GM08714 (cell line): ENCODE results near the gene AFDN.

Experiments
- H3K4me3 ChIP-seq: fragments of 200-500 bp; sonication (Bioruptor generic); 2 replicates; pipeline ENCODE4 v1.5.1; 2014; ENCODE audit warnings: mild to moderate bottlenecking, low read length, inconsistent platforms
- ZNF274 ChIP-seq: IDR thresholded peaks from 2 replicates; pipeline ENCODE4 v1.6.1; 2012; ENCODE audit warnings: mild to moderate bottlenecking, low read depth, low read length

Gene AFDN

DNA sequence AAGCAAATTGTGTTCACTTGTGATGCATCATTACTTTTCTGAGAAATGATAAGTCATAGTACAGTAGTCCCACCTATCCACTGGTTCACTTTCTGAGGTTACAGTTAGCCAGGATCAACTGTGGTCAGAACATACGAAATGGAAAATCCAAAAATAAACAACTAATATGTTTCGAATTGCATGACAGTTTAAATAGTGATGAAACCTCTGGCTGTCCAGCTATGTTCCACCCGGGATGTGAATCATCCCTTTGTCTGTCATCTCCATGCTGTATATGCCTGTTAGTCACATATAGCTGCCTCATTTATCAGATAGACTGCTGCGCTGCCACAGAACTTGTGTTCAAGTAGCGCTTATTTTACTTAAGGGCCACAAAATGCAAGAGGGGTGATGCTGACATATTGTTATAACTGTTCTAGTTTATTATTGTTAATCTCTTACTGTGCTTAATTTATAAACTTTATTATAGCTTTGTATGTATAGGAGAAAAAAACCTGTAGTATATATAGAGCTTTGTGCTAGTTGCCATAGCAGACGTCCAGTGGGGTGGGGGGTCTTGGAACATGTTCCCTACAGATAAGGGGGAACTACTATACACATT lies 29.2 kb downstream of the AFDN start:
- no peak overlapping the region for H3K4me3 ChIP-seq
- TF ChIP-seq ZNF274: no peak

GRCh38 chr6:167856474-167856873 lies 29.8 kb downstream of the AFDN start:
- H3K4me3 ChIP-seq: no peak overlapping the region
- no peak for TF ChIP-seq ZNF274

- no peak for TF ChIP-seq ZNF274
- H3K4me3 ChIP-seq: no peak overlapping the region
Observed at GRCh38 chr6:167856999-167857660, 30.4 kb downstream of the AFDN start.

- H3K4me3 ChIP-seq: no peak overlapping the region
- no peak for TF ChIP-seq ZNF274
Observed at GRCh38 chr6:167858086-167858591, 31.4 kb downstream of the AFDN start.

- no peak for TF ChIP-seq ZNF274
- no peak overlapping the region for H3K4me3 ChIP-seq
Observed at GRCh38 chr6:167858842-167859664, 32.3 kb downstream of the AFDN start.

GRCh38 chr6:167860550-167861226 lies 34.0 kb downstream of the AFDN start:
- TF ChIP-seq ZNF274: no peak
- no peak overlapping the region for H3K4me3 ChIP-seq

GRCh38 chr6:167861424-167861823 lies 34.7 kb downstream of the AFDN start:
- no peak overlapping the region for H3K4me3 ChIP-seq
- TF ChIP-seq ZNF274: no peak

DNA sequence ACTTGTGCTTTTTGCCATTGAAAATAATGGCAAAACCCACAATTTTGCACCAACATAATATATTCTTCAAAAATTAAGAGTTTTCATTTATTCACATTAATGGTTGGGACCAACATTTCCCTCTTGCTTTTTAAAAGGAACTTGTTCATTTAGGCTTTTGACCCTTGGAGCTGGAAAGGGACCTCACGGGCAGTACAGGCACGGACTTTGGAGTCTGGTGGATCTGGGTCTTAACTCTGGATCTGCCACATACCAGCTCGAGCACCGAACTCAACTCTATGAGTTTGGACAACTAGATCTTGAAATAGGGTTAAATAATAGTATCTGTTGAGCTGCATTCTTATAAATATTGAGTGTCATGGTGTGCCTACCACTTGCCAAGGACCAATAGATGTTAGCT lies 37.2 kb downstream of the AFDN start:
- no peak overlapping the region for H3K4me3 ChIP-seq
- TF ChIP-seq ZNF274: no peak

GRCh38 chr6:167866642-167867041 lies 39.9 kb downstream of the AFDN start:
- no peak overlapping the region for H3K4me3 ChIP-seq
- no peak for TF ChIP-seq ZNF274

DNA sequence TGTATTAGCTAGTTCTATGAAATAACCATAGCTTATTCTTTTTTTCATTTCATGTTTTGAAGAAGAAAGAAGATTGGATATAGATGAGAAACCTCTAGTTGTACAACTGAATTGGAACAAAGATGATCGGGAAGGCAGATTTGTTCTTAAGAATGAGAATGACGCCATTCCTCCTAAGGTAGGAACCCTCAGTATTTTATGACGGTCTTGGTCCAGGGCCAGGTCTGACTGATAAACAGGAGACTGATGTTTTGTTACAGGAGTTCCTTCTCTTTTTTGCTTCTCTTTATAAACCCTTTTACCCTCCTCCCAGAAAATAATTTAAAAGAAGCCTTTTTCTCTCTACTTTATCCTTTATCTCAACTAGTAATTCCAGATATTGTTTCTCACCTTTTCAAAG lies 43.6 kb downstream of the AFDN start:
- no peak overlapping the region for H3K4me3 ChIP-seq
- TF ChIP-seq ZNF274: no peak

GRCh38 chr6:167872538-167873210 lies 46.0 kb downstream of the AFDN start:
- no peak overlapping the region for H3K4me3 ChIP-seq
- no peak for TF ChIP-seq ZNF274

DNA sequence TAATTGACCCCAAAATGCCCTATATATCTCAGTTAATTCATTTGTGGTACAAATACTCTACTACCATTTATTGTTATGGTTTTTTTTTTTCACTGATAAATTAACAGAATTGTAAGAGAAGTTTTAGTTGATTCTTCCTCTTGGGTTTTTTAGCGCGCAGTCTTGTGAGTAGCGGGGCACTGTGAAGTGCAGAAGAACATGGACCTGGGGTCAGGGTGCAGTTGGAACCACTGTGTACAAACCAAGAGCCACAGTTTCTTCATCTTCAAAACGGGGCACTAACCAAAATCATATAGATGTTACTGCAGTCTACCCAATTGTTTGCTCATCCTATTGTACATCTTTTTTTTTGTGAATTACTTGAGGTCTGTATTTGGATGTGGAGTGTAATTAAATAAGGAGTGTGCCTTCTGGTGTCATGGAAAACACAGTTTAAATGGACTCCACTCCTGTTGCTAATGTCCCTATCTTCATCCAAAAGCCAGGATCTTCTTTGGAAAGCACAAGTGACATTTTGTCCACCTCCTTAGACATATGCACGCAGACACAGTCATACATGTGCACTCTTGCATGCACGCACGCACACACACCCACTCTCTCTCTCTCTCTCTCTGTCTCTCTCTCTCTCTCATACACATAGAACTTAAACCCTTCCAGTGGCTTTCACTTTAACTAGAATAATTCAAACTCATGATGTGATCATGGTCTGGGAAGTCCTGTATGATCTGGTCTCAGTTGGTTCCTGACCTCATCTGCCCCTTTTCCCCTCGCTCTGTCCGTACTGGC lies 51.5 kb downstream of the AFDN start:
- TF ChIP-seq ZNF274: no peak

GRCh38 chr6:167879612-167880011 lies 52.9 kb downstream of the AFDN start:
- TF ChIP-seq ZNF274: no peak

More for the DNA sequence above, 51.5 kb downstream of the AFDN start:
- H3K4me3 ChIP-seq: no peak overlapping the region

More at GRCh38 chr6:167879612-167880011, 52.9 kb downstream of the AFDN start:
- H3K4me3 ChIP-seq: no peak overlapping the region
